Tibial nerve (tissue), 4 donors: ENCODE measurements around the gene PDGFRA. TPM values are rescaled to one million over a fixed set of nuclear protein-coding genes. Genes with fewer than 3 reads are reported as not detected.

Experiments
- DNase-seq, 2 donors: peaks; one replicate each; pipeline ENCODE4 v3.0.0-alpha.2; 2019; ENCODE audit warnings: low spot score in 2 of 2
- H3K27ac ChIP-seq, 4 donors: fragments of 200-600 bp; sonication (generic) in 3 of 4; one replicate each; pipeline ENCODE4 v1.5.1; 2017 to 2019; ENCODE audit warnings: mild to moderate bottlenecking in 1 of 4
- H3K27me3 ChIP-seq, 2 donors: fragments of 200-600 bp; sonication (generic) in 1 of 2; one replicate each; pipeline versions ENCODE4 v1.5.1 to v1.6.0; 2017 to 2019
- H3K36me3 ChIP-seq, 3 donors: fragments of 200-600 bp; sonication (generic); one replicate each; pipeline ENCODE4 v1.5.1; 2018 to 2019
- H3K4me1 ChIP-seq, 4 donors: fragments of 200-600 bp; sonication (generic) in 3 of 4; one replicate each; pipeline ENCODE4 v1.5.1; 2017 to 2019
- H3K4me3 ChIP-seq, 4 donors: fragments of 200-600 bp; sonication (generic) in 3 of 4; one replicate each; pipeline ENCODE4 v1.5.1; 2017 to 2019; ENCODE audit warnings: mild to moderate bottlenecking in 1 of 4, moderate library complexity in 1 of 4
- H3K9me3 ChIP-seq, 4 donors: fragments of 200-600 bp; sonication (generic) in 3 of 4; one replicate each; pipeline ENCODE4 v1.5.1; 2017 to 2019
- CTCF ChIP-seq, 5 experiments: fragments of 200-600 bp in 3 of 5; fragments of 450-650 bp in 2 of 5; sonication (generic) in 3 of 5; IDR thresholded peaks; one replicate each; pipeline ENCODE4 v1.5.1; 2016 to 2019; ENCODE audit warnings: antibody characterized with exemption in 5 of 5, mild to moderate bottlenecking in 3 of 5, moderate library complexity in 2 of 5
- EP300 ChIP-seq, 2 donors: sonication (generic); formaldehyde crosslinking; IDR thresholded peaks; one replicate each; pipeline ENCODE4 v1.6.1; 2017; ENCODE audit warnings: antibody characterized with exemption in 2 of 2, mild to moderate bottlenecking in 1 of 2
- POLR2A ChIP-seq, 2 donors: fragments of 450-650 bp; IDR thresholded peaks; one replicate each; pipeline ENCODE4 v1.6.1; 2017; ENCODE audit warnings: antibody characterized with exemption in 2 of 2, mild to moderate bottlenecking in 2 of 2, moderate library complexity in 2 of 2
- WGBS, 2 donors: methylation state at CpG; one replicate each; pipeline ENCODE4 v1.1.5; 2018; 5-methylcytosine and 5-hydroxymethylcytosine counted together
- total RNA-seq, 4 donors: library from RNA; depleted of rRNA; stranded (reverse); fragments of >200 nt; gene quantifications; one replicate each; pipeline ENCODE4 v1.1.0, GENCODE V29; 2016

PDGFRA gene
- total RNA-seq, 4 donors from 2014 or later = 80.4 to 103 (median 89.4) TPM

DNA sequence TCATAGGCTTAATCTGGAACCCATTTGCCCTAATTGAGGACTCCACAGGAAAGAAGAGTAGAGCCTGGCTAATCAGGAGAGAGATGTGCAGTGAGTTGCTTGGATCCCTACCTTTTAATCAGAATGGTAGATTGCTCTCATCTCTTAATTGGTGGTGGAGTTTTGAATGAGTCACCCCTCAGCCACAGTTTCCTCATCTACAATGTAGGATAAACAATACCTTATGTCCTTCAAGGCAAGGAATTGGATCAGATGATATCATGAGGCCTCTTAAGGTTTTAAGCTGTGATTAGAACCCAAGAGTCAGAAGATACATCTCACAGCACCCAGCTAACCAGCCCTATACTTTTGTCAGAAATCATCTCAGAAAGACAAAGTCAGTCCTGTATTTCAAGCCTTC is 39.1 kb downstream of the PDGFRA start:
- Histone ChIP-seq H3K27me3 (no peaks in the 10 kb centered on the region), H3K4me1 (no peaks in the 10 kb centered on the region), H3K4me3 (no peak overlapping the region), H3K9me3 (no peaks in the 10 kb centered on the region), H3K36me3 (peaks cover 0 to 14% (median 0%) of the 10 kb centered on the region in 3 donors), H3K27ac (no peak overlapping the region)
- TF ChIP-seq EP300 (IDR thresholded peaks at IDR 0.05) = no peak
- no peak for TF ChIP-seq POLR2A (IDR thresholded peaks at IDR 0.05)
- TF ChIP-seq CTCF (IDR thresholded peaks at IDR 0.05) = no peak
- no peak for DNase-seq

GRCh38 chr4:54271464-54271863 is 42.4 kb downstream of the PDGFRA start:
- H3K36me3 ChIP-seq = peaks cover 0 to 5% (median 0%) of the 10 kb centered on the region in 3 donors
- no peak for DNase-seq
- TF ChIP-seq EP300 (IDR thresholded peaks at IDR 0.05) (no peak), POLR2A (IDR thresholded peaks at IDR 0.05) (no peak)

DNA sequence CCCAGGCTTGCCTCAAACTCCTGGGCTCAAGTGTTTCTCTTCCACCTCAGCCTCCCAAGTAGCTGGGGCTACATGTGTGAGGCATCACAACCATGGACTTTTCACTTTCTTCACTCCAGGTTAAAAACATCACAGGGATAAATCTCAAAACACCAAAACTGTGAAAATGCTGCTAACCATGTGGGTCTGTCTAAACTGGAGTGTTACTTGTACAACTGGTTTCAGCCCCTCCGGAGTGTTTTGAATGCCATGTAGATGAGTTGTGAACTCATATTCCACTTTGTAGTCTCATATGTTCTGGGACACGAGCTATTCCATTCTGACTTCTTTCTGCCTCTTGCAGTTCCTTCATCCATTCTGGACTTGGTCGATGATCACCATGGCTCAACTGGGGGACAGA is 43.0 kb downstream of the PDGFRA start:
- Histone ChIP-seq H3K27ac (no peak overlapping the region), H3K4me1 (peaks cover 0 to 12% (median 0%) of the 10 kb centered on the region in 4 donors), H3K36me3 (peaks cover 0 to 5% (median 0%) of the 10 kb centered on the region in 3 donors), H3K4me3 (no peak overlapping the region), H3K27me3 (peaks cover 0 to 3% of the 10 kb centered on the region in 2 donors), H3K9me3 (no peaks in the 10 kb centered on the region)
- DNase-seq = no peak
- no peak for TF ChIP-seq EP300 (IDR thresholded peaks at IDR 0.05)
- no peak for TF ChIP-seq POLR2A (IDR thresholded peaks at IDR 0.05)
- no peak for TF ChIP-seq CTCF (IDR thresholded peaks at IDR 0.05)
- WGBS, 2 donors = 90% methylated on average over 3 of the region's 3 CpGs

More at GRCh38 chr4:54271464-54271863, 42.4 kb downstream of the PDGFRA start:
- Histone ChIP-seq H3K4me1 (peaks cover 0 to 6% (median 0%) of the 10 kb centered on the region in 4 donors), H3K9me3 (no peaks in the 10 kb centered on the region), H3K27ac (no peak overlapping the region), H3K4me3 (no peak overlapping the region), H3K27me3 (peaks cover 0 to 3% of the 10 kb centered on the region in 2 donors)

DNA sequence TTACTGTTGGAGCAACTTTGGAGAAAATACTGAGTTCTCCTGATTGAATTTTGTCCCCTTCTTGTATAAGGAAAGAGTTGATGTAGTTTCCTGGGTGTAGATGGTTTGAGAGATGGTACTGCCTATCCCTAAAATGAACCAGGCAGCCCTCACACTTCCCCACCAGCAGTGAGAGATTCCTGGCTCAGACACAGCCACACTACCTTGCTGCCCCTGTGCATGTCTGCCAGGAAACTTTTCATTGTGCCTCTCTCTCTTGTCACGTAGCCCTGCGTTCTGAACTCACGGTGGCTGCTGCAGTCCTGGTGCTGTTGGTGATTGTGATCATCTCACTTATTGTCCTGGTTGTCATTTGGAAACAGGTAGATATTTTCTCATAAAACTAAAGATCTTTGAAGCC is 45.2 kb downstream of the PDGFRA start:
- H3K9me3 ChIP-seq = no peaks in the 10 kb centered on the region
- peaks cover 0 to 15% (median 0%) of the 10 kb centered on the region in 3 donors for H3K36me3 ChIP-seq
- TF ChIP-seq EP300 (IDR thresholded peaks at IDR 0.05) (no peak), CTCF (IDR thresholded peaks at IDR 0.05) (no peak), POLR2A (IDR thresholded peaks at IDR 0.05) (no peak)
- peaks cover 0 to 3% of the 10 kb centered on the region in 2 donors for H3K27me3 ChIP-seq
- peaks cover 0 to 18% (median 2%) of the 10 kb centered on the region in 4 donors for H3K4me1 ChIP-seq
- WGBS, 2 donors = 89 to 93% methylated on average over 3 of the region's 3 CpGs
- no peak overlapping the region for H3K27ac ChIP-seq
- no peak for DNase-seq
- H3K4me3 ChIP-seq = no peak overlapping the region

GRCh38 chr4:54274795-54275665 is 45.9 kb downstream of the PDGFRA start:
- TF ChIP-seq POLR2A (IDR thresholded peaks at IDR 0.05) (no peak), EP300 (IDR thresholded peaks at IDR 0.05) (no peak), CTCF (IDR thresholded peaks at IDR 0.05) (no peak)
- Histone ChIP-seq H3K27ac (no peak overlapping the region), H3K9me3 (no peaks in the 10 kb centered on the region), H3K27me3 (peaks cover 0 to 3% of the 10 kb centered on the region in 2 donors), H3K4me3 (no peak overlapping the region), H3K4me1 (peaks cover 0 to 18% (median 2%) of the 10 kb centered on the region in 4 donors), H3K36me3 (peaks cover 0 to 15% (median 0%) of the 10 kb centered on the region in 3 donors)
- DNase-seq = no peak
- 91 to 100% methylated on average over 3 of the region's 3 CpGs for WGBS, 2 donors
